PC-9 (cell line): Measurements from ENCODE around the gene DCTN1. TPM values are rescaled to one million over a fixed set of nuclear protein-coding genes. Genes with fewer than 3 reads are reported as not detected.

Experiments
- BruUV-seq: library from RNA; stranded (reverse); fragments of 400-500 nt; replicated peaks from 2 replicates; lab custom pipeline; 2021; lab: Mats Ljungman, UMichigan
- CTCF ChIA-PET: fragments of 300-600 bp; sonication (Branson Sonifier 250); formaldehyde crosslinking; loops from one replicate; lab custom pipeline; 2022; ENCODE audit warnings: antibody characterized with exemption; lab: Charles Lee
- POLR2A ChIA-PET: fragments of 300-600 bp; sonication (Branson Sonifier 250); formaldehyde crosslinking; loops from one replicate; lab custom pipeline; 2022; ENCODE audit warnings: antibody characterized with exemption; ENCODE audit not compliant: unreplicated experiment; lab: Charles Lee
- DNase-seq, 2 experiments: peaks; one replicate each; pipeline versions ENCODE4 v3.0.0 to v3.0.0-alpha.2; 2015 to 2022; ENCODE audit warnings: mixed read lengths in 1 of 2
- H2AFZ ChIP-seq: fragments of 200-600 bp; sonication (generic); 2 replicates; pipeline ENCODE4 v1.8.1; 2017; ENCODE audit warnings: antibody characterized with exemption
- H3F3A ChIP-seq: fragments of 200-600 bp; sonication (generic); 2 replicates; pipeline ENCODE4 v1.8.1; 2017; ENCODE audit warnings: antibody characterized with exemption, mild to moderate bottlenecking, low read depth; ENCODE audit not compliant: insufficient read depth
- H3K27ac ChIP-seq: fragments of 200-600 bp; sonication (generic); 2 replicates; pipeline ENCODE4 v1.6.1; 2016; ENCODE audit warnings: mixed run types
- H3K27me3 ChIP-seq: fragments of 200-600 bp; sonication (generic); 2 replicates; pipeline ENCODE4 v1.6.1; 2016; ENCODE audit warnings: low read depth, mixed run types; ENCODE audit not compliant: insufficient read depth
- H3K36me3 ChIP-seq: fragments of 200-600 bp; sonication (generic); 2 replicates; pipeline ENCODE4 v1.6.1; 2016; ENCODE audit warnings: low read depth, mixed run types
- H3K4me1 ChIP-seq: fragments of 200-600 bp; sonication (generic); replicated peaks from 2 replicates; pipeline ENCODE4 v1.6.1; 2016; ENCODE audit warnings: mixed run types; ENCODE audit not compliant: insufficient read depth
- H3K4me2 ChIP-seq: fragments of 200-600 bp; sonication (generic); 2 replicates; pipeline ENCODE4 v1.6.1; 2017; ENCODE audit warnings: mixed run types
- H3K4me3 ChIP-seq: fragments of 200-600 bp; sonication (generic); 2 replicates; pipeline ENCODE4 v1.6.1; 2016; ENCODE audit warnings: mixed run types
- H3K79me2 ChIP-seq: fragments of 200-600 bp; sonication (generic); 2 replicates; pipeline ENCODE4 v1.6.1; 2017; ENCODE audit warnings: low read depth, mixed run types
- H3K9me2 ChIP-seq: fragments of 200-600 bp; sonication (generic); 2 replicates; pipeline ENCODE4 v1.8.1; 2017; ENCODE audit warnings: mild to moderate bottlenecking; ENCODE audit not compliant: insufficient read depth
- H3K9me3 ChIP-seq: fragments of 200-600 bp; sonication (generic); 2 replicates; pipeline ENCODE4 v1.8.1; 2016; ENCODE audit warnings: low read depth; ENCODE audit not compliant: insufficient read depth
- H4K20me1 ChIP-seq: fragments of 200-600 bp; sonication (generic); 2 replicates; pipeline ENCODE4 v1.8.1; 2017; ENCODE audit not compliant: insufficient read depth
- CTCF ChIP-seq: fragments of 200-600 bp; sonication (generic); conservative IDR thresholded peaks from 2 replicates; pipeline ENCODE4 v1.6.1; 2017; ENCODE audit warnings: mixed run types, antibody characterized with exemption, mild to moderate bottlenecking, moderate library complexity
- EZH2 ChIP-seq: fragments of 200-600 bp; sonication (generic); IDR thresholded peaks from 2 replicates; pipeline ENCODE4 v1.8.0; 2017; ENCODE audit warnings: antibody characterized with exemption, low read depth
- intact Hi-C: fragments of 100-400 bp; cut with micrococcal nuclease; formaldehyde crosslinking; loops from one replicate; pipeline ENCODE4 v1.10.0; 2022; ENCODE audit not compliant: unreplicated experiment
- total RNA-seq: library from RNA; stranded (reverse); gene quantifications from 2 replicates; pipeline ENCODE4 v1.2.3, GENCODE V29; 2021

The DCTN1 gene
- total RNA-seq, 1 experiment from 2014 or later, result 130 TPM

GRCh38 chr2:74393525-74393924, 13.4 kb upstream of the DCTN1 start:
- H3K27me3 ChIP-seq, result no peaks in the 10 kb centered on the region
- H3K4me3 ChIP-seq, result no peak overlapping the region
- H3K4me2 ChIP-seq, result no peak overlapping the region
- H3F3A ChIP-seq, result no peaks in the 10 kb centered on the region
- no peak overlapping the region for H2AFZ ChIP-seq
- TF ChIP-seq EZH2 (no peak), CTCF (0 out of 2 replicates have a peak, but pooled peaks have one; percentile 1)
- no peak overlapping the region for H3K27ac ChIP-seq
- H3K9me3 ChIP-seq, result no peaks in the 10 kb centered on the region
- DNase-seq, result no peak
- no peaks in the 10 kb centered on the region for H3K36me3 ChIP-seq
- CTCF ChIA-PET, result no interaction called here
- POLR2A ChIA-PET, result no interaction called here
- H3K79me2 ChIP-seq, result peaks cover 30% of the 10 kb centered on the region
- H3K9me2 ChIP-seq, result no peaks in the 10 kb centered on the region; the same call in 1 of the 2 replicates
- no TSS peak for BruUV-seq
- intact Hi-C loops, result no loop called here
- H3K4me1 ChIP-seq, result peaks cover 19% of the 10 kb centered on the region
- H4K20me1 ChIP-seq, result no peaks in the 10 kb centered on the region; the same call in 1 of the 2 replicates

GRCh38 chr2:74392449-74392743, 12.3 kb upstream of the DCTN1 start:
- H3K27me3 ChIP-seq, result no peaks in the 10 kb centered on the region
- H4K20me1 ChIP-seq, result peaks cover 4% of the 10 kb centered on the region
- peak overlapping the region; percentile 98 for H3K4me2 ChIP-seq
- CTCF ChIA-PET, result interaction anchor here (0.6 kb wide), 2 partner anchors 17 to 37 kb away, joined by 3 to 7 read pairs; no protein-coding TSS in a partner anchor
- no peaks in the 10 kb centered on the region for H3F3A ChIP-seq
- H3K4me3 ChIP-seq, result peak overlapping the region; percentile 90; the same call in 1 of the 2 replicates
- intact Hi-C loops, result loop anchor here (1.0 kb wide), 1 partner anchor 29 kb away; the partner anchor contains the start of genes C2orf81 and WDR54
- TF ChIP-seq EZH2, result no peak
- TF ChIP-seq CTCF, result no peak
- no TSS peak for BruUV-seq
- no peaks in the 10 kb centered on the region for H3K9me3 ChIP-seq
- peak overlapping the region; percentile 92 for H2AFZ ChIP-seq
- POLR2A ChIA-PET, result interaction anchor here (0.5 kb wide), 1 partner anchor 48 kb away, joined by 3 read pairs; no protein-coding TSS in a partner anchor
- DNase-seq, result no peak
- no peak overlapping the region for H3K27ac ChIP-seq
- H3K9me2 ChIP-seq, result no peaks in the 10 kb centered on the region; the same call in 1 of the 2 replicates
- no peaks in the 10 kb centered on the region for H3K36me3 ChIP-seq
- H3K79me2 ChIP-seq, result peaks cover 41% of the 10 kb centered on the region
- H3K4me1 ChIP-seq, result peaks cover 19% of the 10 kb centered on the region

- intact Hi-C loops, result loop anchor here (1.0 kb wide), 1 partner anchor 29 kb away; the partner anchor contains the start of genes C2orf81 and WDR54
- H3K27ac ChIP-seq, result peak overlapping the region; percentile 69
- H4K20me1 ChIP-seq, result peaks cover 10% of the 10 kb centered on the region
- H3K36me3 ChIP-seq, result no peaks in the 10 kb centered on the region
- H3K9me3 ChIP-seq, result no peaks in the 10 kb centered on the region
- no peaks in the 10 kb centered on the region for H3F3A ChIP-seq
- H3K4me3 ChIP-seq, result peak overlapping the region; percentile 90
- peak; percentile 82 to 89 for DNase-seq
- peak overlapping the region; percentile 98 for H3K4me2 ChIP-seq
- no TSS peak for BruUV-seq
- peak overlapping the region; percentile 92 for H2AFZ ChIP-seq
- peaks cover 19% of the 10 kb centered on the region for H3K4me1 ChIP-seq
- no peaks in the 10 kb centered on the region for H3K27me3 ChIP-seq
- ChIA-PET POLR2A (interaction anchor here (0.5 to 0.7 kb wide), 3 partner anchors 49 to 655 kb away, joined by 3 to 4 read pairs (median 3); partner anchors contain the start of gene TPRKB), CTCF (interaction anchor here (0.5 to 0.7 kb wide), 5 partner anchors 17 to 367 kb away, joined by 3 to 13 read pairs (median 4); no protein-coding TSS in a partner anchor)
- TF ChIP-seq EZH2 (no peak), CTCF (peak; percentile 99)
- H3K79me2 ChIP-seq, result peaks cover 45% of the 10 kb centered on the region
- no peaks in the 10 kb centered on the region for H3K9me2 ChIP-seq
Observed at GRCh38 chr2:74391580-74392448, 11.7 kb upstream of the DCTN1 start.
